OCI-LY3 (cell line): ENCODE data around the gene PAFAH1B2.

Experiments used
- H2AFZ ChIP-seq: fragments of 200-600, 300-600 bp; shearing (Covaris generic); 2 replicates; pipeline ENCODE4 v1.6.0; 2014; ENCODE audit warnings: antibody characterized with exemption, low read depth, low read length
- H3K27ac ChIP-seq: fragments of 200-600, 300-600 bp; sonication (generic); 2 replicates; pipeline ENCODE4 v1.5.1; 2014; ENCODE audit warnings: mild to moderate bottlenecking, low read length, moderate library complexity, mixed read lengths
- H3K27me3 ChIP-seq: fragments of 200-600, 300-600 bp; sonication (generic); 2 replicates; pipeline ENCODE4 v1.6.1; 2014; ENCODE audit warnings: low read depth, low read length, mixed read lengths
- H3K36me3 ChIP-seq: fragments of 200-600, 300-600 bp; sonication (generic); replicated peaks from 2 replicates; pipeline ENCODE3; 2014; ENCODE audit warnings: low read depth, low read length, mixed read lengths
- H3K4me1 ChIP-seq: fragments of 300-600, 200-600 bp; sonication (generic); 2 replicates; pipeline ENCODE4 v1.6.1; 2014; ENCODE audit warnings: low read length, mixed read lengths
- H3K4me2 ChIP-seq: fragments of 200-600, 300-600 bp; sonication (generic); 2 replicates; pipeline ENCODE4 v1.6.1; 2014; ENCODE audit warnings: low read length, mixed read lengths
- H3K4me3 ChIP-seq: fragments of 300-600, 200-600 bp; sonication (generic); 2 replicates; pipeline ENCODE4 v1.5.1; 2014; ENCODE audit warnings: antibody characterized with exemption, mild to moderate bottlenecking, low read length, moderate library complexity
- H3K79me2 ChIP-seq: fragments of 300-600, 200-600 bp; shearing (Covaris generic); 2 replicates; pipeline ENCODE4 v1.6.1; 2014; ENCODE audit warnings: mild to moderate bottlenecking, low read length, mixed read lengths
- H3K9ac ChIP-seq: fragments of 300-600, 200-600 bp; shearing (Covaris generic); 2 replicates; pipeline ENCODE4 v1.6.0; 2014; ENCODE audit warnings: mild to moderate bottlenecking, low read length, moderate library complexity
- H3K9me3 ChIP-seq: fragments of 200-600, 300-600 bp; shearing (Covaris generic); 2 replicates; pipeline ENCODE4 v1.6.1; 2014; ENCODE audit warnings: low read length, mixed read lengths; ENCODE audit not compliant: insufficient read depth
- H4K20me1 ChIP-seq: fragments of 200-600, 300-600 bp; sonication (generic); 2 replicates; pipeline ENCODE4 v1.6.1; 2016; ENCODE audit warnings: low read length, mixed read lengths; ENCODE audit not compliant: insufficient read depth
- CTCF ChIP-seq: fragments of 200-600, 300-600 bp; sonication (generic); IDR thresholded peaks from 2 replicates; pipeline ENCODE4 v1.5.1; 2014; ENCODE audit warnings: antibody characterized with exemption, low read length, low read depth
- EZH2phosphoT487 ChIP-seq: fragments of 200-600 bp; shearing (Covaris generic); IDR thresholded peaks from 2 replicates; pipeline ENCODE4 v1.6.1; 2018; ENCODE audit warnings: antibody characterized with exemption, mixed run types, low read depth

Gene PAFAH1B2

DNA sequence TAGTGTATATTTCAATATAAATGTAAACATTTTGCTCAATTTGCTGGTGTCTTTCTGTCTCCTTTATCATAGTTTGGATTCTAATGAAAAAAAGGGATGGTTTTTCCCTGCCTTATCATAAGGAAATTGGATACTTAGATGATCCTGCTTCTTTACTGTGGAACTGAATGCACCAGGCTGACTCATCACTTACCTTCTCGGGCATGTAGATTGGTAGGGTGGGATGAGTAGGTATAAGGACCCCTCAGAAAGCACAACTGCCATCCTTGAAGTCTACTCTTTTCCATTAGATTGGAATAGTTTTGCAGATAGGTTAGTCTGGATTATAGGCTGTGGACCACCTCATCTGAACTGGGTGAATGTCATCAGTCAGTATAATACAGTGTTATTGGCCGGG is 26.9 kb downstream of the PAFAH1B2 start:
- no peak for TF ChIP-seq CTCF
- TF ChIP-seq EZH2phosphoT487: no peak
- Histone ChIP-seq H3K4me2 (no peak overlapping the region), H3K79me2 (no peaks in the 10 kb centered on the region)

GRCh38 chr11:117171404-117172061 is 27.4 kb downstream of the PAFAH1B2 start:
- Histone ChIP-seq H3K27me3 (no peaks in the 10 kb centered on the region), H3K36me3 (peaks cover 34% of the 10 kb centered on the region), H3K27ac (no peak overlapping the region), H3K4me3 (no peak overlapping the region), H3K4me1 (no peaks in the 10 kb centered on the region), H3K4me2 (no peak overlapping the region), H2AFZ (no peak overlapping the region), H3K9me3 (no peaks in the 10 kb centered on the region), H3K9ac (no peak overlapping the region), H3K79me2 (no peaks in the 10 kb centered on the region), H4K20me1 (no peaks in the 10 kb centered on the region)
- TF ChIP-seq EZH2phosphoT487 (no peak), CTCF (no peak)

More for the DNA sequence above, 26.9 kb downstream of the PAFAH1B2 start:
- H3K4me3 ChIP-seq: no peak overlapping the region
- H4K20me1 ChIP-seq: no peaks in the 10 kb centered on the region
- no peak overlapping the region for H2AFZ ChIP-seq
- no peak overlapping the region for H3K9ac ChIP-seq
- H3K4me1 ChIP-seq: no peaks in the 10 kb centered on the region
- peaks cover 37% of the 10 kb centered on the region for H3K36me3 ChIP-seq
- H3K27ac ChIP-seq: no peak overlapping the region
- no peaks in the 10 kb centered on the region for H3K9me3 ChIP-seq
- no peaks in the 10 kb centered on the region for H3K27me3 ChIP-seq

DNA sequence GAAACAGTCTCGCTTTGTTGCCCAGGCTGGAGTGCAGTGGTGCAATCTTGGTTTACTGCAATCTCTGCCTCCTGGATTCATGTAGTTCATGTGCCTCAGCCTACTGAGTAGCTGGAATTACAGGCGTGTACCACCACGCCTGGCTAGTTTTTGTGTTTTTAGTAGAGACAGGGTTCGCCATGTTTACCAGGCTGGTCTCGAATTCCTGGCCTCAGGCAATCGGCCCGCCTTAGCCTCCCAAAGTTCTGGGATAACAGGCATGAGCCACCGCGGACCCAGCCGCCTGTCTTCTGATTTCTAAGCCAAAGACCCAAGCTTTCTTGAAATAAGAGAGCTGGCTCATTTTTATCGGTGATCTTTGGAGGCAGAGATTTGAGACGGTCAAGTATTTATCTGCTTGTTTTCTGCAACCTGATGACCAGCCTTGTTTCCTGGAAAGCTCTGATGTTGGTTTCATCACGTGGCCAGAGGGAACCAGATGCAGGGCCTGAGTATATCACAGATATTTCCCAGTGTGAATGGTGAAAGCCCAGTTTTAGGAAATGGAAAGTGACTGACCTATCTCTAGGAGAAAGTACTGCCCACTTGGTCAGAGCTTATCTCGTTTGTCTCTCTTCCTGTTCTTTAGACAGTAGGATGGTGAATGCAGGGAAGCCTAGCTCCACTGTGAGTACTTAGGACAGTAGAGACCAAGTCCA is 28.8 kb downstream of the PAFAH1B2 start:
- H2AFZ ChIP-seq: no peak overlapping the region
- H3K79me2 ChIP-seq: no peaks in the 10 kb centered on the region
- peaks cover 1% of the 10 kb centered on the region; the same call in 1 of the 2 replicates for H3K4me1 ChIP-seq
- H3K36me3 ChIP-seq: peaks cover 29% of the 10 kb centered on the region
- no peak overlapping the region for H3K4me3 ChIP-seq
- TF ChIP-seq EZH2phosphoT487 (no peak), CTCF (no peak)
- H4K20me1 ChIP-seq: no peaks in the 10 kb centered on the region
- no peak overlapping the region for H3K4me2 ChIP-seq
- H3K9ac ChIP-seq: no peak overlapping the region
- no peaks in the 10 kb centered on the region for H3K27me3 ChIP-seq
- H3K27ac ChIP-seq: no peak overlapping the region
- H3K9me3 ChIP-seq: no peaks in the 10 kb centered on the region

GRCh38 chr11:117175104-117175503 is 31.0 kb downstream of the PAFAH1B2 start:
- Histone ChIP-seq H3K9ac (no peak overlapping the region), H3K4me2 (no peak overlapping the region), H3K36me3 (peaks cover 17% of the 10 kb centered on the region), H4K20me1 (no peaks in the 10 kb centered on the region), H3K9me3 (no peaks in the 10 kb centered on the region), H2AFZ (no peak overlapping the region), H3K4me1 (peaks cover 11% of the 10 kb centered on the region), H3K4me3 (no peak overlapping the region), H3K79me2 (peaks cover 9% of the 10 kb centered on the region; the same call in 1 of the 2 replicates), H3K27me3 (no peaks in the 10 kb centered on the region), H3K27ac (no peak overlapping the region)
- no peak for TF ChIP-seq CTCF
- no peak for TF ChIP-seq EZH2phosphoT487
